HepG2 (cell line): ENCODE results near the gene SLX9. TPM values are rescaled to one million over a fixed set of nuclear protein-coding genes. Genes with fewer than 3 reads are reported as not detected.

Source experiments
- DNMT3B ChIP-seq: conservative IDR thresholded peaks from 2 replicates; pipeline ENCODE4 v1.6.1; 2016; ENCODE audit warnings: missing biosample characterization, control low read depth
- FOSL2 ChIP-seq: sonication (generic); formaldehyde crosslinking; IDR thresholded peaks from 2 replicates; pipeline ENCODE4 v1.4.0; 2020; ENCODE audit warnings: missing genetic modification reagents
- HOXA3 ChIP-seq: sonication (generic); formaldehyde crosslinking; IDR thresholded peaks from 2 replicates; pipeline ENCODE4 v1.5.0; 2020; ENCODE audit warnings: missing genetic modification reagents
- IRF2 ChIP-seq: IDR thresholded peaks from 2 replicates; pipeline ENCODE4 v1.6.1; 2018; ENCODE audit warnings: missing genetic modification reagents, missing compliant biosample characterization
- KMT2A ChIP-seq: sonication (generic); formaldehyde crosslinking; IDR thresholded peaks from 2 replicates; pipeline ENCODE4 v1.4.0; 2020; ENCODE audit warnings: missing genetic modification reagents
- THAP11 ChIP-seq: IDR thresholded peaks from 2 replicates; pipeline ENCODE4 v1.6.1; 2016; ENCODE audit warnings: missing biosample characterization, missing genetic modification reagents
- TP53 ChIP-seq: sonication (generic); formaldehyde crosslinking; conservative IDR thresholded peaks from 2 replicates; pipeline ENCODE4 v1.4.0; 2020; ENCODE audit warnings: missing genetic modification reagents
- ZBTB43 ChIP-seq: sonication (generic); formaldehyde crosslinking; conservative IDR thresholded peaks from 2 replicates; pipeline ENCODE4 v1.4.0; 2020; ENCODE audit warnings: missing genetic modification reagents
- ZNF782 ChIP-seq: sonication (generic); formaldehyde crosslinking; IDR thresholded peaks from 2 replicates; pipeline ENCODE4 v1.4.0; 2020; ENCODE audit warnings: missing genetic modification reagents, mild to moderate bottlenecking, borderline replicate concordance
- polyA plus RNA-seq, 8 experiments: library from polyadenylated mRNA; depleted of rRNA in 3 of 8; stranded (reverse) in 7 of 8; unstranded in 1 of 8; fragments of >200 nt; fragmentation: Illumina TruSeq in 4 of 8; extraction: Trizol in 4 of 8; gene quantifications; 2 replicates each; pipeline versions ENCODE4 v1.2.1 to v1.2.3, GENCODE V29; 2011 to 2016; ENCODE audit warnings: low read depth in 4 of 8, missing spikeins in 1 of 8, mixed read lengths in 1 of 8; ENCODE audit not compliant: insufficient read depth in 1 of 8
- total RNA-seq, 5 experiments: library from RNA; depleted of rRNA; stranded (reverse); fragments of >200 nt; fragmentation: Illumina TruSeq; extraction: Trizol; gene quantifications; 2 replicates each; pipeline ENCODE4 v1.2.3, GENCODE V29; 2016; ENCODE audit warnings: low read depth in 1 of 5
- TF ChIP-seq, protein P1 (sequence below): sonication (generic); formaldehyde crosslinking; IDR thresholded peaks from 2 replicates; pipeline ENCODE4 v1.5.0; 2020; ENCODE audit warnings: mild to moderate bottlenecking, low read depth, missing genetic modification reagents, borderline replicate concordance
- TF ChIP-seq, protein P2 (sequence below): sonication (generic); formaldehyde crosslinking; IDR thresholded peaks from 2 replicates; pipeline ENCODE4 v1.8.1; 2023; ENCODE audit warnings: mild to moderate bottlenecking, missing genetic modification reagents
- TF ChIP-seq, protein P3 (sequence below): sonication (generic); formaldehyde crosslinking; IDR thresholded peaks from 2 replicates; pipeline ENCODE4 v1.5.0; 2020; ENCODE audit warnings: mild to moderate bottlenecking, missing genetic modification reagents

SLX9 gene
- total and polyA plus RNA-seq, 2 of the 13 experiments (the other 11 are each of a cell fraction or from before 2014, with no cell fraction given) = 21.0 to 47.1 TPM

DNA sequence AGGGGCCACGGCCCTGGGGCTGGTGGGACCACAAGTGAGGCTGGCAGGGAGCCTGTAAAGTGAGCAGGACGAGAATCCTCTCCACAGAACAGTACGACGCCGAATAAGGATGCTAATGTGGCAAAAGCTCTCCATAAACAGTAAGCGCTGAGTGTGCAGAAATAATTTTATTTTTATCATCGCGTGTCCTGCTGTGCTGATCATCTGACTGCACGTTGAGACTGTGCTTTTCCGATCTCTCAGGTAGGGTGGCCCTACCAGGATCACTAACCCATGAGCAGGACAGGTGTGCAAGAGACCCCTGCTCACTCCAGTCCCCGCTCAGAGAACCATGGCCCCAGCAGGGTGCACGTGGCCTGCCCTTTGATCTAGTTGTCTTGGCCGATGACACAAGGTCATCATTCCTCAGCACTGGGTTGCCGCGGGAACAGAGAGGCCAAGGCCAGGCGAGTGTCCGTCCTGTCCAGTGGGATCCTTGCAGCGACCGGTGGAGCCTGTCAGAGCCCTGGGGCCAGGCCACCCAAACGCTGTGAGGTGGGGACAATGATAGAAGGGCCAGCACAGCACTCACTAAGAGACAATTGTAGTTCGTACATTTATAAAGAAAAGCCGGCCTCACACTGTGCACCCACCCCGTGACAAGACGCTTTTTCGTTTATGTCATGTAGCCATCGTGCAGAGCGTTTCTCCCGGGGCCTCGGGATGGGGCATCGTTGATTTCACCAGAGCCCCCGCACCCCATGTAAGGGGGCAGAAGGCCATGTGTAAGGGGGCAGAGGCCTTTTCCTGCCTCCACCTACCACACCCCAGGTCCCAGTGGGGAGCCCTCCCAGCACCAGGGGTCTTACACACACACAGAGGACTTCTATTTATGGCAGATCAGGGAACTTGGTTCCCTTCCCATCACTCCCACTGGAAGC is 81.9 kb downstream of the SLX9 start (continued):
- TF ChIP-seq, protein P1, sequence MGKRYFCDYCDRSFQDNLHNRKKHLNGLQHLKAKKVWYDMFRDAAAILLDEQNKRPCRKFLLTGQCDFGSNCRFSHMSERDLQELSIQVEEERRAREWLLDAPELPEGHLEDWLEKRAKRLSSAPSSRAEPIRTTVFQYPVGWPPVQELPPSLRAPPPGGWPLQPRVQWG (CRISPR knock-in tag) = no peak
- TF ChIP-seq FOSL2 (CRISPR knock-in tag) (peak; percentile 63), THAP11 (CRISPR knock-in tag) (0 out of 2 replicates have a peak, but pooled peaks have one; percentile 32), ZBTB43 (peak; percentile 87), TP53 (no peak), IRF2 (CRISPR knock-in tag) (no peak), DNMT3B (CRISPR knock-in tag) (no peak), KMT2A (no peak), ZNF782 (CRISPR knock-in tag) (peak; percentile 50; the same call in 1 of the 2 replicates), HOXA3 (CRISPR knock-in tag) (peak; percentile 58)
- TF ChIP-seq, protein P2, sequence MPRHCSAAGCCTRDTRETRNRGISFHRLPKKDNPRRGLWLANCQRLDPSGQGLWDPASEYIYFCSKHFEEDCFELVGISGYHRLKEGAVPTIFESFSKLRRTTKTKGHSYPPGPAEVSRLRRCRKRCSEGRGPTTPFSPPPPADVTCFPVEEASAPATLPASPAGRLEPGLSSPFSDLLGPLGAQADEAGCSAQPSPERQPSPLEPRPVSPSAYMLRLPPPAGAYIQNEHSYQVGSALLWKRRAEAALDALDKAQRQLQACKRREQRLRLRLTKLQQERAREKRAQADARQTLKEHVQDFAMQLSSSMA (CRISPR knock-in tag) = 0 out of 2 replicates have a peak, but pooled peaks have one; percentile 32
- TF ChIP-seq, protein P3, sequence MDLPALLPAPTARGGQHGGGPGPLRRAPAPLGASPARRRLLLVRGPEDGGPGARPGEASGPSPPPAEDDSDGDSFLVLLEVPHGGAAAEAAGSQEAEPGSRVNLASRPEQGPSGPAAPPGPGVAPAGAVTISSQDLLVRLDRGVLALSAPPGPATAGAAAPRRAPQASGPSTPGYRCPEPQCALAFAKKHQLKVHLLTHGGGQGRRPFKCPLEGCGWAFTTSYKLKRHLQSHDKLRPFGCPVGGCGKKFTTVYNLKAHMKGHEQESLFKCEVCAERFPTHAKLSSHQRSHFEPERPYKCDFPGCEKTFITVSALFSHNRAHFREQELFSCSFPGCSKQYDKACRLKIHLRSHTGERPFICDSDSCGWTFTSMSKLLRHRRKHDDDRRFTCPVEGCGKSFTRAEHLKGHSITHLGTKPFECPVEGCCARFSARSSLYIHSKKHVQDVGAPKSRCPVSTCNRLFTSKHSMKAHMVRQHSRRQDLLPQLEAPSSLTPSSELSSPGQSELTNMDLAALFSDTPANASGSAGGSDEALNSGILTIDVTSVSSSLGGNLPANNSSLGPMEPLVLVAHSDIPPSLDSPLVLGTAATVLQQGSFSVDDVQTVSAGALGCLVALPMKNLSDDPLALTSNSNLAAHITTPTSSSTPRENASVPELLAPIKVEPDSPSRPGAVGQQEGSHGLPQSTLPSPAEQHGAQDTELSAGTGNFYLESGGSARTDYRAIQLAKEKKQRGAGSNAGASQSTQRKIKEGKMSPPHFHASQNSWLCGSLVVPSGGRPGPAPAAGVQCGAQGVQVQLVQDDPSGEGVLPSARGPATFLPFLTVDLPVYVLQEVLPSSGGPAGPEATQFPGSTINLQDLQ (CRISPR knock-in tag) = no peak
